Uterus (tissue), 2 donors: Measurements from ENCODE around the gene LRRC71.

Source experiments
- CTCF ChIP-seq, 4 experiments: fragments of 200-600 bp in 2 of 4; fragments of 450-650 bp in 2 of 4; sonication (generic) in 2 of 4; IDR thresholded peaks; one replicate each; pipeline ENCODE4 v1.5.1; 2016 to 2019; ENCODE audit warnings: antibody characterized with exemption in 4 of 4, mild to moderate bottlenecking in 2 of 4, moderate library complexity in 1 of 4
- POLR2A ChIP-seq, 2 donors: fragments of 450-650 bp; IDR thresholded peaks; one replicate each; pipeline ENCODE4 v1.6.1; 2016; ENCODE audit warnings: antibody characterized with exemption in 2 of 2, mild to moderate bottlenecking in 1 of 2, moderate library complexity in 1 of 2

- TF ChIP-seq POLR2A (IDR thresholded peaks at IDR 0.05): no peak
- TF ChIP-seq CTCF (IDR thresholded peaks at IDR 0.05): no peak
These were observed 16.1 kb upstream of the LRRC71 start for GRCh38 chr1:156904187-156904959.
